Astrocyte (in vitro differentiated cells and primary cell): Measurements from ENCODE around the gene SERHL2.

ENCODE experiments used
- EZH2 ChIP-seq: IDR thresholded peaks from 2 replicates; pipeline ENCODE4 v1.6.1; 2012; ENCODE audit warnings: mild to moderate bottlenecking, low read length, inconsistent platforms; ENCODE audit not compliant: insufficient read depth
- TF ChIP-seq, protein P1 (sequence below): IDR thresholded peaks from 2 replicates; pipeline ENCODE4 v1.5.1; 2011; ENCODE audit warnings: low read depth, mild to moderate bottlenecking, inconsistent platforms, low read length, moderate library complexity; ENCODE audit not compliant: insufficient read depth

DNA sequence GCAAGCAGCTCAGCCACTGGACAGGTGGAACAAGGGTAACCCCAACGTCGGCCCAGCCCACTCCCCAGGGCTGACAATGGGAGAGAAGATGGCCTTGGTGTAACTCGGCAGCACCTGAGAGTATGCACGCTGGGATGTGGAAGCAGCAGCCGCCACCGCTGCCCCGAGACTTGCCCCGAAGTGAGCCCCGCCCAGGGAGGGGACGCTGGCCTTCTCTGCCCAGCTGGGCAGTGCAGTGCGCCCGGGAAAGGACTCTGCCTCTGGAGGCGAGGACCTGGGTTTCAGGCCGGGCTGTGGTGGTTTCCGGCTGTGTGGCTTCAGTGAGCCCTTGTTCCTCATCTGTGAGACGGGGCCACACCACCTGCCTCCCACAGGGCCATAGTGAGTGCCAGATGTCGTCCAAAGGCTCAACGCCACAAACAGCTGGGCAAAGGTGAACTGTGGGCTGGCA, 69.6 kb downstream of the SERHL2 start:
- TF ChIP-seq, protein P1, sequence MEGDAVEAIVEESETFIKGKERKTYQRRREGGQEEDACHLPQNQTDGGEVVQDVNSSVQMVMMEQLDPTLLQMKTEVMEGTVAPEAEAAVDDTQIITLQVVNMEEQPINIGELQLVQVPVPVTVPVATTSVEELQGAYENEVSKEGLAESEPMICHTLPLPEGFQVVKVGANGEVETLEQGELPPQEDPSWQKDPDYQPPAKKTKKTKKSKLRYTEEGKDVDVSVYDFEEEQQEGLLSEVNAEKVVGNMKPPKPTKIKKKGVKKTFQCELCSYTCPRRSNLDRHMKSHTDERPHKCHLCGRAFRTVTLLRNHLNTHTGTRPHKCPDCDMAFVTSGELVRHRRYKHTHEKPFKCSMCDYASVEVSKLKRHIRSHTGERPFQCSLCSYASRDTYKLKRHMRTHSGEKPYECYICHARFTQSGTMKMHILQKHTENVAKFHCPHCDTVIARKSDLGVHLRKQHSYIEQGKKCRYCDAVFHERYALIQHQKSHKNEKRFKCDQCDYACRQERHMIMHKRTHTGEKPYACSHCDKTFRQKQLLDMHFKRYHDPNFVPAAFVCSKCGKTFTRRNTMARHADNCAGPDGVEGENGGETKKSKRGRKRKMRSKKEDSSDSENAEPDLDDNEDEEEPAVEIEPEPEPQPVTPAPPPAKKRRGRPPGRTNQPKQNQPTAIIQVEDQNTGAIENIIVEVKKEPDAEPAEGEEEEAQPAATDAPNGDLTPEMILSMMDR, result no peak
- TF ChIP-seq EZH2, result no peak
